ENCODE results near the gene PES1. TPM values are rescaled to one million over a fixed set of nuclear protein-coding genes. Genes with fewer than 3 reads are reported as not detected.
A peak's percentile ranks its signal among the peaks of the same experiment; 100 is the strongest.

The PES1 gene
- total RNA-seq (61.3 and 69.1 TPM in 2 replicates), polyA plus RNA-seq (51.2 and 89.0 TPM in 2 replicates), polyA minus RNA-seq (ENCODE audit: low replicate concordance) (196 and 246 TPM in 2 replicates)
- polyA plus RNA-seq (2012): 53.2 and 86.4 TPM in 2 replicates

DNA sequence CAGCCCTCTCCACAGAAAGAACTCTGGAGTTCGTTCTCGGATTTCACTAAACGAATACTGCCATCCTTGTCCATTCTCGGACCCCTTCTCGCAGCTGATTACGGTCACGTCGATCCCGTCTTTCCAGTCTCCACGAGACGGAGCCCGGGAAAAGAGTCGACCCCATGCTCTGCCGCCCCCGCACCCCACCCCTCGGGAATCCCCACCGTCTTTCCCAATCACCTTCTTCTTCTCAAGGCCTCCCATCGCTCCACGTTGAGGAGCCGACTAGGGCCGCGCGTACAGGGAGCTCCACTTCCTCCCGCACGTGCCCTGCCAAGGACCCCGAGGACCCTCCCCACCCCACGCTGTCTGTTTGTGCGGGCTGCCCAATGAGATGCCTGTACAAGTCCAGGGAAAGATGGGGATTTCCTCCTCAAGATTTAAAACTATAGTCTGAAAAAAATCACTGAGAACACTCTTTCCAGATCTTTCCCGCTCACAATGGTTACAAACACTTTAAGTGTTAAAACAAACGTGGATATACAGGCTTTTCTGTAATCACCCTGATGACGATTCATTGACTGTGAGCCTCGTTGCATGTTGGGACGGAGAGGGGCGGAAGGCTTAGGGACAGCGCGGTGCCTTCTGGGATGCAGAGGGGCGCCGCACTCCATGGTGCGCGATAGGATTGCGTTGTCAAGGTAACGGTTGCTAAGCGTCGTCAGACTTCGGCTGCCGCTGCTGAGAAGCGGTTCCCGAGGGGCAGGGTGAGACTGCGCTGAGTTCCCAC, at the start of gene PES1:
Gene PES1, minus strand, starts transcription at position 323 of the 772 bp plus-strand sequence. Its CDS starts 77 bp downstream, at position 246.
- Histone ChIP-seq H2AFZ (ENCODE audit: low read length) (peak within 1 kb of the TSS; percentile 18), H3K9me3 (ENCODE audit: control insufficient read depth, insufficient read depth, low read depth, low read length) (no peaks in the 10 kb centered on the region), H3K27me3 (ENCODE audit: control insufficient read depth, insufficient read depth, low read length) (peaks cover 5% of the 10 kb centered on the region), H3K4me1 (ENCODE audit: control insufficient read depth, extremely low read depth, insufficient read depth, low read length) (peaks cover 7% of the 10 kb centered on the region), H4K20me1 (ENCODE audit: control insufficient read depth, extremely low read depth, insufficient read depth, low read length) (no peaks in the 10 kb centered on the region), H3K36me3 (ENCODE audit: control insufficient read depth, insufficient read depth, low read length) (peaks cover 11% of the 10 kb centered on the region), H3K9ac (ENCODE audit: insufficient read depth, low read length) (peak within 1 kb of the TSS; percentile 79), H3K27ac (ENCODE audit: insufficient read depth, low read length) (peak within 1 kb of the TSS; percentile 90), H3K79me2 (ENCODE audit: control insufficient read depth, insufficient read depth, low read length) (peaks cover 25% of the 10 kb centered on the region), H3K4me3 (replicated peaks in 1 of 4; ENCODE audit: control extremely low read depth in 1 of 4, insufficient read depth in 1 of 4, low read depth in 3 of 4, low read length in 4 of 4) (peak within 1 kb of the TSS; percentile 61 to 99 (median 76)), H3K4me2 (ENCODE audit: extremely low read depth, insufficient read depth, low read length) (peak within 1 kb of the TSS; percentile 95)
- no peak for TF ChIP-seq EZH2 (IDR thresholded peaks at IDR 0.05; ENCODE audit: low read length, missing control alignments)
- TF ChIP-seq, protein P1, sequence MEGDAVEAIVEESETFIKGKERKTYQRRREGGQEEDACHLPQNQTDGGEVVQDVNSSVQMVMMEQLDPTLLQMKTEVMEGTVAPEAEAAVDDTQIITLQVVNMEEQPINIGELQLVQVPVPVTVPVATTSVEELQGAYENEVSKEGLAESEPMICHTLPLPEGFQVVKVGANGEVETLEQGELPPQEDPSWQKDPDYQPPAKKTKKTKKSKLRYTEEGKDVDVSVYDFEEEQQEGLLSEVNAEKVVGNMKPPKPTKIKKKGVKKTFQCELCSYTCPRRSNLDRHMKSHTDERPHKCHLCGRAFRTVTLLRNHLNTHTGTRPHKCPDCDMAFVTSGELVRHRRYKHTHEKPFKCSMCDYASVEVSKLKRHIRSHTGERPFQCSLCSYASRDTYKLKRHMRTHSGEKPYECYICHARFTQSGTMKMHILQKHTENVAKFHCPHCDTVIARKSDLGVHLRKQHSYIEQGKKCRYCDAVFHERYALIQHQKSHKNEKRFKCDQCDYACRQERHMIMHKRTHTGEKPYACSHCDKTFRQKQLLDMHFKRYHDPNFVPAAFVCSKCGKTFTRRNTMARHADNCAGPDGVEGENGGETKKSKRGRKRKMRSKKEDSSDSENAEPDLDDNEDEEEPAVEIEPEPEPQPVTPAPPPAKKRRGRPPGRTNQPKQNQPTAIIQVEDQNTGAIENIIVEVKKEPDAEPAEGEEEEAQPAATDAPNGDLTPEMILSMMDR (conservative IDR thresholded peaks at IDR 0.05 in 1 of 2, IDR thresholded peaks at IDR 0.05 in 1 of 2; ENCODE audit: low read depth in 1 of 2, low read length in 2 of 2): no peak
- DNase-seq (ENCODE audit: low read depth in 2 of 2): peak; percentile 99

DNA sequence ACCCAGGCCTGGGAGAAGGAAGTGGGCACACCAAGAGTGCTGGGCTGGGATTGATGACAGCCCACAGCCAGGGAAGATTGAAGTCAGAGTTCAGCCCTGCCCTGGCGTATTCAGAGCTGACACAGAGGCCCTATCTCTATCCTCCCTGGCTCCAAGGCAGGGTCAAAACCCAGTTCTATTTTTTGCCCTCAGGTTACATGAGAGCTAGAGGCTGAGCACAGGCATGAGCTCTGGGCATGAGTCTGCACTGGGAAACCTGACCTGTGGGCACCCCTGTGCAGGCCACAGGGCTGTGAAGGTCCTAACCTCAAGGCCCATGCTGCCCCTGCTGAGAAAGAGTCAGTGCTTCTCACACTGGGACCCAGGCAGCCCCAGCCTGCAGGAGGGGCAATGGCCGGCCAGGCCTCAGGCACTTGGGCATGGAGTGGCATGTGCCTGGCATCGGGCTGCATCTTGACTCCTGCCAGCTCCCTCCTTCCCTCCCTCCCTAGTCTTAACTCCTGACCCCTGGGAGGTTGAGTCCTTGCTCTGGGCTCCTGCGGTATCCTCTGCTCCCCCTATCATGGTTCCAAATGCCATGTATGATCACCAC, 49.2 kb upstream of the PES1 start:
- H3K27me3 ChIP-seq (ENCODE audit: control insufficient read depth, insufficient read depth, low read length): no peaks in the 10 kb centered on the region
- peaks cover 17% of the 10 kb centered on the region for H3K4me1 ChIP-seq (ENCODE audit: control insufficient read depth, extremely low read depth, insufficient read depth, low read length)
- H3K4me3 ChIP-seq (replicated peaks in 1 of 4; ENCODE audit: control extremely low read depth in 1 of 4, insufficient read depth in 1 of 4, low read depth in 3 of 4, low read length in 4 of 4): no peak overlapping the region
- TF ChIP-seq, protein P1 (conservative IDR thresholded peaks at IDR 0.05 in 1 of 2, IDR thresholded peaks at IDR 0.05 in 1 of 2; ENCODE audit: low read depth in 1 of 2, low read length in 2 of 2): no peak
- no peak for TF ChIP-seq EZH2 (IDR thresholded peaks at IDR 0.05; ENCODE audit: low read length, missing control alignments)
- H3K9me3 ChIP-seq (ENCODE audit: control insufficient read depth, insufficient read depth, low read depth, low read length): no peaks in the 10 kb centered on the region
- H3K36me3 ChIP-seq (ENCODE audit: control insufficient read depth, insufficient read depth, low read length): no peaks in the 10 kb centered on the region
- peaks cover 29% of the 10 kb centered on the region for H3K79me2 ChIP-seq (ENCODE audit: control insufficient read depth, insufficient read depth, low read length)
- no peak for DNase-seq (ENCODE audit: low read depth in 2 of 2)
- H4K20me1 ChIP-seq (ENCODE audit: control insufficient read depth, extremely low read depth, insufficient read depth, low read length): no peaks in the 10 kb centered on the region
- H3K9ac ChIP-seq (ENCODE audit: insufficient read depth, low read length): no peak overlapping the region
- H3K4me2 ChIP-seq (ENCODE audit: extremely low read depth, insufficient read depth, low read length): no peak overlapping the region
- no peak overlapping the region for H2AFZ ChIP-seq (ENCODE audit: low read length)
- H3K27ac ChIP-seq (ENCODE audit: insufficient read depth, low read length): no peak overlapping the region

DNA sequence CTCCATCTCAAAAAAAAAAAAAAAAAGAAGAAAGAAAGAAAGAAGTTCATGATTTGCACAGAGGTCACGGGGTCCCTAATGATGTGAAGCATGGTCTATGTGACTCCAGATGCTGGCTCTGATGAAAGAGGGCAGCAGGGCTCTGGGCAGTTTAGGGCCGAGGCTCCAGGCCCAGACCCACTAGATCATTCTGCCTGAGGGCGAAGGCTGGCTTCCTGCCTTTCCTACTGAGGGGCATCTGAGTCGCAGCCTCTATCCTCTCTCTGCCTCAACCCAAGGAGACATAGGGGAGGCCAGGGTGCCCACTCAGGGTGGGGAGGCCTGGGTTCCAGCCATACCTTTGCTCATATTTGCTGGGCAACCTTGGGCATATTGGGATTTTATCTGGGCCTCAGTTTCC, 48.7 kb upstream of the PES1 start:
- H3K27ac ChIP-seq (ENCODE audit: insufficient read depth, low read length): no peak overlapping the region
- no peak for DNase-seq (ENCODE audit: low read depth in 2 of 2)
- H3K4me1 ChIP-seq (ENCODE audit: control insufficient read depth, extremely low read depth, insufficient read depth, low read length): peaks cover 18% of the 10 kb centered on the region
- H3K4me3 ChIP-seq (replicated peaks in 1 of 4; ENCODE audit: control extremely low read depth in 1 of 4, insufficient read depth in 1 of 4, low read depth in 3 of 4, low read length in 4 of 4): no peak overlapping the region
- H3K27me3 ChIP-seq (ENCODE audit: control insufficient read depth, insufficient read depth, low read length): no peaks in the 10 kb centered on the region
- peaks cover 30% of the 10 kb centered on the region for H3K79me2 ChIP-seq (ENCODE audit: control insufficient read depth, insufficient read depth, low read length)
- no peaks in the 10 kb centered on the region for H3K9me3 ChIP-seq (ENCODE audit: control insufficient read depth, insufficient read depth, low read depth, low read length)
- no peak overlapping the region for H2AFZ ChIP-seq (ENCODE audit: low read length)
- no peak overlapping the region for H3K4me2 ChIP-seq (ENCODE audit: extremely low read depth, insufficient read depth, low read length)
- no peaks in the 10 kb centered on the region for H4K20me1 ChIP-seq (ENCODE audit: control insufficient read depth, extremely low read depth, insufficient read depth, low read length)
- TF ChIP-seq, protein P1 (conservative IDR thresholded peaks at IDR 0.05 in 1 of 2, IDR thresholded peaks at IDR 0.05 in 1 of 2; ENCODE audit: low read depth in 1 of 2, low read length in 2 of 2): no peak
- H3K9ac ChIP-seq (ENCODE audit: insufficient read depth, low read length): no peak overlapping the region
- no peaks in the 10 kb centered on the region for H3K36me3 ChIP-seq (ENCODE audit: control insufficient read depth, insufficient read depth, low read length)

Data from fibroblast of lung (primary cell).